ENCODE measurements around the gene NLRP1.

The NLRP1 gene

GRCh38 chr17:5466295-5466694 lies 118.0 kb downstream of the NLRP1 start:
- no peak for DNase-seq

GRCh38 chr17:5464717-5465507 lies 119.4 kb downstream of the NLRP1 start:
- no peak for DNase-seq
